Activated CD4-positive, alpha-beta T cell treated with anti-CD3 and anti-CD28 coated beads, Interleukin-2, amount 50 U/mL, for 4 hours (primary cell): ENCODE measurements around the gene EXO1.
"Not testable (repeated sequence)": the region's sequence is repeated elsewhere in the genome, so short reads cannot be mapped to it uniquely, and the experiment has no call there.

ENCODE experiments used
- DNase-seq, 2 experiments: peaks; one replicate each; pipeline ENCODE4 v3.0.0-alpha.2; 2020

EXO1 gene

GRCh38 chr1:241837901-241838300 lies 10.1 kb upstream of the EXO1 start:
- no peak for DNase-seq

GRCh38 chr1:241838897-241839296 lies 9.1 kb upstream of the EXO1 start:
- no peak for DNase-seq

- DNase-seq = no peak
Measured at GRCh38 chr1:241839369-241839979, 8.5 kb upstream of the EXO1 start.

GRCh38 chr1:241840164-241840563 lies 7.8 kb upstream of the EXO1 start:
- no peak for DNase-seq

- DNase-seq = no peak
Measured at GRCh38 chr1:241841691-241842090, 6.3 kb upstream of the EXO1 start.

GRCh38 chr1:241842565-241842964 lies 5.4 kb upstream of the EXO1 start:
- no peak for DNase-seq

GRCh38 chr1:241844593-241844992 lies 3.4 kb upstream of the EXO1 start:
- DNase-seq = no peak

- DNase-seq = no peak
Measured at GRCh38 chr1:241846375-241846774, 1.6 kb upstream of the EXO1 start.

GRCh38 chr1:241846862-241847539 lies 1.0 kb upstream of the EXO1 start:
- DNase-seq = no peak

- DNase-seq = no peak
Measured at GRCh38 chr1:241847540-241847795, 536 bp upstream of the EXO1 start.

GRCh38 chr1:241848686-241849344 lies 811 bp downstream of the EXO1 start:
- no peak for DNase-seq

- DNase-seq = no peak
Measured at GRCh38 chr1:241849345-241849695, 1.3 kb downstream of the EXO1 start.

- not testable (repeated sequence) for DNase-seq
Measured at GRCh38 chr1:241855545-241856140, 7.6 kb downstream of the EXO1 start.

GRCh38 chr1:241857131-241857530 lies 9.1 kb downstream of the EXO1 start:
- DNase-seq = no peak

GRCh38 chr1:241860922-241861321 lies 12.9 kb downstream of the EXO1 start:
- DNase-seq = no peak

- no peak for DNase-seq
Measured at GRCh38 chr1:241869022-241869421, 21.0 kb downstream of the EXO1 start.

- no peak for DNase-seq
Measured at GRCh38 chr1:241870336-241870735, 22.3 kb downstream of the EXO1 start.

GRCh38 chr1:241870746-241871430 lies 22.9 kb downstream of the EXO1 start:
- no peak for DNase-seq

- DNase-seq = no peak
Measured at GRCh38 chr1:241881440-241881839, 33.4 kb downstream of the EXO1 start.

- no peak for DNase-seq
Measured at GRCh38 chr1:241883159-241883558, 35.2 kb downstream of the EXO1 start.

- DNase-seq = no peak
Measured at GRCh38 chr1:241888232-241888631, 40.2 kb downstream of the EXO1 start.

GRCh38 chr1:241891296-241891695 lies 43.3 kb downstream of the EXO1 start:
- DNase-seq = no peak

GRCh38 chr1:241894016-241894415 lies 46.0 kb downstream of the EXO1 start:
- no peak for DNase-seq

- DNase-seq = no peak
Measured at GRCh38 chr1:241895013-241895412, 47.0 kb downstream of the EXO1 start.
